ENCODE data around the gene C1orf159.

- TF ChIP-seq CTCF (IDR thresholded peaks at IDR 0.05) (no peak), POLR2A (IDR thresholded peaks at IDR 0.05) (no peak)
These were observed 42.8 kb downstream of the C1orf159 start for GRCh38 chr1:1072849-1073742.
